IPS-18c (cell line): Measurements from ENCODE around the gene AFG1L.
"Not testable (repeated sequence)": the region's sequence is repeated elsewhere in the genome, so short reads cannot be mapped to it uniquely, and the experiment has no call there.

Experiments used
- H3K4me3 ChIP-seq: 2 replicates; pipeline ENCODE4 v1.7.0; 2013; ENCODE audit warnings: low read depth, mild to moderate bottlenecking, low read length, moderate library complexity; ENCODE audit not compliant: insufficient read depth
- H3K9me3 ChIP-seq: one replicate; pipeline ENCODE4 v1.6.1; 2013; ENCODE audit warnings: mild to moderate bottlenecking, low read length, moderate library complexity; ENCODE audit not compliant: control insufficient read depth, insufficient read depth

Gene AFG1L

GRCh38 chr6:108277831-108278230, 17.0 kb upstream of the AFG1L start:
- no peaks in the 10 kb centered on the region for H3K9me3 ChIP-seq
- no peak overlapping the region for H3K4me3 ChIP-seq

- Histone ChIP-seq H3K9me3 (no peaks in the 10 kb centered on the region), H3K4me3 (no peak overlapping the region)
These were observed 9.5 kb upstream of the AFG1L start for GRCh38 chr6:108285381-108285780.

- H3K9me3 ChIP-seq: no peaks in the 10 kb centered on the region
- no peak overlapping the region for H3K4me3 ChIP-seq
These were observed 8.5 kb upstream of the AFG1L start for GRCh38 chr6:108286366-108286765.

DNA sequence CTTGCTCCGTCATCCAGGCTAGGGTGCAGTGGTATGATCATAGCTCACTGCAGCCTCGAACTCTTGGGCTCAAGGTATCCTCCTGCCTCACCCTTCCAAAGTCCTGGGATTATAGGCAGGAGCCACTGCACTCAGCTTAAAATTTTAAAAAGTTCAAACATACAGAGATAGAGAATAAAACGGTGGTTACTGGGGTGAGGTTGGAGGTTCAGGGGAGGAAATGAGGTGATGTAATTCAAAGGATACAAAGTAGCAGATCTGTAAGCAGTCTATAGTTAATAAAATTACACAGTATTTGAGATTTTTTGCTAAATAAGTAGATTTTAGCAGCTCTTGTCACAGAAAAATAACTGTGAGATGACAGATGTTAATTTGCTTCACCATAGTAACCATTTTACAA, 7.5 kb upstream of the AFG1L start:
- no peak overlapping the region for H3K4me3 ChIP-seq
- H3K9me3 ChIP-seq: no peaks in the 10 kb centered on the region

DNA sequence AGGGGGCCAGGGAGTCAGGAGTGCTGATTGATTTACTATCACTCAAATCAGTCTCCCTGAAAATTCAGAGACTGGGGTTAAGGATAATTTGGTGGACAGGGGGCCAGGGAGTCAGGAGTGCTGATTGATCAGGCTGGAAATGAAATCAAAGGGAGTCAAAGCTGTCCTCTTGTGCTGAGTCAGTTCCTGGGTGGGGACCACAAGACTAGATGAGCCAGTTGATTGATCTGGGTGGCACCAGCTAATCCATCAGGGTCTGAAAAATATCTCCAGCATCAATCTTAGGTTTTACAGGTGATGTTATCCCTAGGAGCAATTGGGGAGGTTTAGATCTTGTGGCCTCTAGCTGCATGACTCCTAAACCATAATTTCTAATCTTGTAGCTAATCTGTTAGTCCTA, 6.1 kb upstream of the AFG1L start:
- Histone ChIP-seq H3K9me3 (no peaks in the 10 kb centered on the region), H3K4me3 (no peak overlapping the region)

DNA sequence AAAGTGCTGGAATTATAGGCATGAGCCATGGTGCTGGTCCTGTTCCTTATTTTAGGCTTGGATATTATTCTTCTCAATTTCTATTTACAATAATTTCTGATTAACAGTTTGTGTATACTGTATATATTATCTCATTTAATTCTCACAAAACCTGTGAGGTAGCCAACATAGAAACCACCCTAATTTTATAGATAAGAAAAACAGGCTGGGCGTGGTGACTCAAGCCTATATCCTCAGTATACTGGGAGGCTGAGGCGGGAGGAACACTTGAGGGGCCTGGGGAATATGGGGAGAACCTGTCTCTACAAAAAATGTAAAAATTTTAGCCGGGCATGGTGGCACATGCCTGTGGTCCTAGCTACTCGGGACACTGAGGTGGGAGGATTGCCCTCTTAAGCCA, 3.8 kb upstream of the AFG1L start:
- Histone ChIP-seq H3K9me3 (no peaks in the 10 kb centered on the region), H3K4me3 (no peak overlapping the region)

- H3K4me3 ChIP-seq, H3K9me3 ChIP-seq: not testable (repeated sequence)
These were observed 2.3 kb upstream of the AFG1L start for GRCh38 chr6:108292561-108292960.

GRCh38 chr6:108293527-108294296, 1.1 kb upstream of the AFG1L start:
- no peaks in the 10 kb centered on the region for H3K9me3 ChIP-seq

GRCh38 chr6:108294297-108294726, 542 bp upstream of the AFG1L start:
- no peaks in the 10 kb centered on the region for H3K9me3 ChIP-seq
- peak overlapping the region; percentile 78; the same call in 1 of the 2 replicates for H3K4me3 ChIP-seq

More at GRCh38 chr6:108293527-108294296, 1.1 kb upstream of the AFG1L start:
- H3K4me3 ChIP-seq: peak overlapping the region; percentile 78; the same call in 1 of the 2 replicates

DNA sequence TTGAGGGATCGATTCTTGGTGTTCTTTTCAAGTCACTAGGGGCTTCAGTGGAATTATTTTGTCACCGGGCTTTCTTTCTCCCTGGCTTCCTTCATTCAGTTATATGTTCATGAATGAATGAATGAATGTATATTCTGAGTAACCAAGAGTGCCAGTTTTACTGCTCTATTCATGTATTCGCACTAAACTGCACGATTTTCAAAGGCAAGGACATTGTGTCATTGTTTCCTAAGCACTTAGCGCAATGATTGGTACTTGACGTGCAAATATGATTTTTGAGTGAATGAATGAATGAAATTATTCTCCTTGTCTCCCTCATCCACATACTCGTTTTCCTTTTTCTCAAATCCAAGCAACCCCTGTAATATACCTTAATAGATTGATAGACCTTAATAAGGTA, 822 bp downstream of the AFG1L start:
- H3K4me3 ChIP-seq: peak overlapping the region; percentile 78
- no peaks in the 10 kb centered on the region for H3K9me3 ChIP-seq

GRCh38 chr6:108302386-108302785, 7.5 kb downstream of the AFG1L start:
- H3K4me3 ChIP-seq: no peak overlapping the region
- no peaks in the 10 kb centered on the region for H3K9me3 ChIP-seq

DNA sequence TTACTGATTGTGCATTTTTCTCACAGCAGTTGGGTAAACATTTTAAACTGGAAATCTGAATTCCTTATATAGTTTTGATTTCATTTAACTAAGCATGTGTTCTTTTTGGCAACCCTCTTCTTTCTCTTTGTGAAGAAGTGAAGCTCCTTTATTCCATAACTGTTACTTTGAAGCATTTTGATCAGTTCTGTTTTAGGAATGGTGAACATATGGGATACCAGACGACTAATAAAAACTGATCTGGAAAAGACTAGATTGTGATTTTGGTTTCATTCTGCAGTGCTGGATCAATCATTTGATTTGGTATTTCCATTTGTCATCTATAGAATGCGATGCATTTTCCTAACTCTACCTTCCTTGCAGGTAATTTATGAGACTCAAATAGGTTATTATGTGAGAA, 9.8 kb downstream of the AFG1L start:
- Histone ChIP-seq H3K9me3 (no peaks in the 10 kb centered on the region), H3K4me3 (no peak overlapping the region)

DNA sequence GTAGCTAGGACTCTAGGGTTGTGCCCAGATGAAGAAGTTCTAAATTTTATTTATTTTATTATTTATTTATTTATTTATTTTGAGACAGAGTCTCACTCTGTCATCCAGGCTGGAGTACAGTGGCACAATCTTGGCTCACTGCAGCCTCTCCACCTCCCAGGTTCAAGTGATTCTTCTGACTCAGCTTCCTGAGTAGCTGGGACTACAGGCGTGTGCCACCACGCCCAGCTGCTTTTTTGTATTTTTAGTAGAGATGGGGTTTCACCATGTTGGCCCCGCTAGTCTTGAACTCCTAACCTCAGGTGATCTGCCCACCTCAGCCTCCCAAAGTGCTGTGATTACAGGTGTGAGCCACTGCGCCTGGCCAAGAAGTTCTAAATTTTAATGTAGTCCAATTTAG, 13.8 kb downstream of the AFG1L start:
- H3K9me3 ChIP-seq, H3K4me3 ChIP-seq: not testable (repeated sequence)

DNA sequence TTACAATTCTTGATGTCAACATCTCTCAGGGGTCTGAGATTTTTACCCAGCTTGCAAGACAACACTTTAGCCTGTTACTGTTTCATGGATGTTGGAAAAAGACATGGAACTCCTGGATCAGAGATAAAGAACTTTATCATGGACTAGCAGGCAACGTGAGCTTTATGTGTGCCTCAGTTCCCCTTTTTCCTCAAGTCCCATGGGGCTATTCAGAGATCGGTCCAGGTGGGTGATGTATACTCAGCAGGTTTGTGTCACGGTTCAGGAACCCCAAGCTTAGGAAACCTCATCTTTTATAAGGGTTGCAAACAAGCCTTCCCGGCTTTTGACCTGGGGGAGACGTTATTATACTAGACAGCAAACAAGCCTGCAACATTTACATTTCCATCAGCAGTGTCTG, 15.0 kb downstream of the AFG1L start:
- H3K4me3 ChIP-seq: no peak overlapping the region

GRCh38 chr6:108312605-108313004, 17.8 kb downstream of the AFG1L start:
- no peaks in the 10 kb centered on the region for H3K9me3 ChIP-seq
- no peak overlapping the region for H3K4me3 ChIP-seq

More for the DNA sequence above, 15.0 kb downstream of the AFG1L start:
- no peaks in the 10 kb centered on the region for H3K9me3 ChIP-seq

GRCh38 chr6:108321253-108321747, 26.4 kb downstream of the AFG1L start:
- Histone ChIP-seq H3K9me3 (no peaks in the 10 kb centered on the region), H3K4me3 (no peak overlapping the region)

GRCh38 chr6:108322728-108323127, 27.9 kb downstream of the AFG1L start:
- H3K4me3 ChIP-seq: no peak overlapping the region
- no peaks in the 10 kb centered on the region for H3K9me3 ChIP-seq

DNA sequence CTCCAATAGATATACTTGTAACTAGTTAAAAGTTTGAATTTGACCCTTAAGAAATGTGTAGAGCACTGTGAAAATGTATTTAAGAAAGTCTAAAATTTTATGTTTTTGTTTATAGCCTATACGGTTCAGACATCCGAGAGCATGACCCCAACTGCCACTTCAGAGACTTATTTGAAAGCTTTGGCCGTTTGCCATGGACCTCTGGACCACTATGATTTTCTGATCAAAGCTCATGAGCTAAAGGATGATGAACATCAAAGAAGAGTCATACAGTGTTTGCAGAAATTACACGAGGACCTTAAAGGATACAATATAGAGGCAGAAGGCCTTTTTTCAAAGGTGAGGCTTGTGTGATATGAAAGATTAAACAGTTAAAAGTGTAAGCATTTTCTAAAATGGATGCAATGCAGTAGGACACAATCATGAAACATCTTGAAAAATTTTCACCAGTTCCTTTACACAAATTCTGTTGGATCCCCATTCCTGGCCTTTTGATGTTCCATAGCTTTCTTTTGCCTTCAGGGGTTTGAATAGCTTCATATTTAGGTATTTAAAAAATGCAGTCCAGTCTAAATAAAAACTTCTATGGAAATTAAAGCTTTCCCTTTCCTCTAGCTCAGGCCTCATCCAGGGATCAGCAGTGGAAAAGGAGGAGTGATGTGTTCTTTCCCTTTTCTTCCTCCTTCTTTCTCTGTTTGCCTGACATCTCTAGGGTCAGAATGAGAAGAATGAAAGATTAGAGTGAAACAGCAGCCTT, 29.0 kb downstream of the AFG1L start:
- Histone ChIP-seq H3K4me3 (no peak overlapping the region), H3K9me3 (no peaks in the 10 kb centered on the region)
